A673 (cell line): ENCODE results near the gene KIF23. TPM values are rescaled to one million over a fixed set of nuclear protein-coding genes. Genes with fewer than 3 reads are reported as not detected.

Source experiments
- BruUV-seq: library from RNA; stranded (reverse); fragments of 400-500 nt; replicated peaks from 2 replicates; lab custom pipeline; 2021; lab: Mats Ljungman, UMichigan
- CTCF ChIA-PET: fragments of 300-600 bp; sonication (Branson Sonifier 250); formaldehyde crosslinking; loops from one replicate; lab custom pipeline; 2022; ENCODE audit warnings: antibody characterized with exemption; lab: Charles Lee
- POLR2A ChIA-PET: fragments of 300-600 bp; sonication (Branson Sonifier 250); formaldehyde crosslinking; loops from one replicate; lab custom pipeline; 2022; ENCODE audit warnings: antibody characterized with exemption; ENCODE audit not compliant: low non-redundant PET; lab: Charles Lee
- DNase-seq: peaks from one replicate; pipeline ENCODE4 v3.0.0-alpha.2; 2015; ENCODE audit warnings: low spot score
- H3K27ac ChIP-seq: fragments of 200-600 bp; sonication (generic); 2 replicates; pipeline ENCODE4 v1.5.1; 2016; ENCODE audit warnings: mixed run types, low read depth, mild to moderate bottlenecking, mixed read lengths, antibody characterized with exemption, low read length; ENCODE audit not compliant: poor library complexity, severe bottlenecking
- H3K27me3 ChIP-seq: fragments of 200-600 bp; sonication (generic); replicated peaks from 2 replicates; pipeline ENCODE4 v1.6.1; 2017; ENCODE audit warnings: mixed run types, low read depth, mild to moderate bottlenecking, mixed read lengths, antibody characterized with exemption, low read length; ENCODE audit not compliant: insufficient read depth, poor library complexity
- H3K36me3 ChIP-seq: fragments of 200-600 bp; sonication (generic); 2 replicates; pipeline ENCODE4 v1.6.1; 2016; ENCODE audit warnings: mixed run types, mild to moderate bottlenecking, mixed read lengths, antibody characterized with exemption, low read length; ENCODE audit not compliant: insufficient read depth, poor library complexity, severe bottlenecking
- H3K4me1 ChIP-seq: fragments of 200-600 bp; sonication (generic); 2 replicates; pipeline ENCODE4 v1.6.1; 2017; ENCODE audit warnings: mixed run types, mild to moderate bottlenecking, mixed read lengths, antibody characterized with exemption, low read length; ENCODE audit not compliant: insufficient read depth, poor library complexity, severe bottlenecking
- H3K4me3 ChIP-seq: fragments of 200-600 bp; sonication (generic); 2 replicates; pipeline ENCODE4 v1.5.1; 2016; ENCODE audit warnings: low read depth, mixed run types, mild to moderate bottlenecking, mixed read lengths, low read length; ENCODE audit not compliant: poor library complexity, severe bottlenecking
- H3K9me3 ChIP-seq: fragments of 200-600 bp; sonication (generic); 2 replicates; pipeline ENCODE4 v1.6.1; 2016; ENCODE audit warnings: mixed run types, low read depth, mild to moderate bottlenecking, mixed read lengths, antibody characterized with exemption, low read length; ENCODE audit not compliant: poor library complexity, severe bottlenecking
- EZH2 ChIP-seq: fragments of 200-600 bp; sonication (generic); IDR thresholded peaks from 2 replicates; pipeline ENCODE4 v1.6.1; 2017; ENCODE audit warnings: borderline replicate concordance, low read depth, mild to moderate bottlenecking, mixed read lengths, antibody characterized with exemption, low read length; ENCODE audit not compliant: poor library complexity, severe bottlenecking
- intact Hi-C: fragments of 100-400 bp; cut with micrococcal nuclease; formaldehyde crosslinking; loops from one replicate; pipeline ENCODE4 v1.10.0; 2022; ENCODE audit not compliant: unreplicated experiment
- total RNA-seq: library from RNA; stranded (reverse); gene quantifications from 2 replicates; pipeline ENCODE4 v1.2.3, GENCODE V29; 2021
- TF ChIP-seq, protein P1 (sequence below): fragments of 300-800, 200-600 bp; sonication (generic); conservative IDR thresholded peaks from 2 replicates; pipeline ENCODE4 v1.5.1; 2017; ENCODE audit warnings: low read depth, mild to moderate bottlenecking, antibody characterized with exemption, low read length, moderate library complexity, mixed read lengths

The KIF23 gene
- total RNA-seq, 1 experiment from 2014 or later, result 124 TPM

DNA sequence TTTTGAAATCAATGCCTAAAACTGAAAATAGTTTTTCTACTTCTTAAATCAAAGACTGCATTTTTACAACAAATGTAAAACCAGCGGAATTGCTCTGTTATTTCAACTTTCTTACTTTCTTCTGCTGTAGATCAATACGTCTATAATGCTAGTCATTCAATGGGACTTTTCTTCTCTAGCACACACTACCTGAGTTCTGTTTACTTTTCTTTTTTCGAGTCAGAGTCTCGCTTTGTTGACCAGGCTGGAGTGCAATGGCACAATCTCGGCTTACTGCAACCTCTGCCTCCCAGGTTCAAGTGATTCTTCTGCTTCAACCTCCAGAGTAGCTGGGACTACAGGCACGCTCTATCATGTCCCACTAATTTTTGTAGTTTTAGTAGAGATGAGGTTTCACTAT, 40.7 kb upstream of the KIF23 start:
- no peak overlapping the region for H3K27ac ChIP-seq
- ChIA-PET POLR2A (no interaction called here), CTCF (no interaction called here)
- intact Hi-C loops, result no loop called here
- H3K36me3 ChIP-seq, result no peaks in the 10 kb centered on the region
- H3K27me3 ChIP-seq, result no peaks in the 10 kb centered on the region
- no peak for TF ChIP-seq EZH2
- TF ChIP-seq, protein P1, sequence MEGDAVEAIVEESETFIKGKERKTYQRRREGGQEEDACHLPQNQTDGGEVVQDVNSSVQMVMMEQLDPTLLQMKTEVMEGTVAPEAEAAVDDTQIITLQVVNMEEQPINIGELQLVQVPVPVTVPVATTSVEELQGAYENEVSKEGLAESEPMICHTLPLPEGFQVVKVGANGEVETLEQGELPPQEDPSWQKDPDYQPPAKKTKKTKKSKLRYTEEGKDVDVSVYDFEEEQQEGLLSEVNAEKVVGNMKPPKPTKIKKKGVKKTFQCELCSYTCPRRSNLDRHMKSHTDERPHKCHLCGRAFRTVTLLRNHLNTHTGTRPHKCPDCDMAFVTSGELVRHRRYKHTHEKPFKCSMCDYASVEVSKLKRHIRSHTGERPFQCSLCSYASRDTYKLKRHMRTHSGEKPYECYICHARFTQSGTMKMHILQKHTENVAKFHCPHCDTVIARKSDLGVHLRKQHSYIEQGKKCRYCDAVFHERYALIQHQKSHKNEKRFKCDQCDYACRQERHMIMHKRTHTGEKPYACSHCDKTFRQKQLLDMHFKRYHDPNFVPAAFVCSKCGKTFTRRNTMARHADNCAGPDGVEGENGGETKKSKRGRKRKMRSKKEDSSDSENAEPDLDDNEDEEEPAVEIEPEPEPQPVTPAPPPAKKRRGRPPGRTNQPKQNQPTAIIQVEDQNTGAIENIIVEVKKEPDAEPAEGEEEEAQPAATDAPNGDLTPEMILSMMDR, result no peak
- H3K4me3 ChIP-seq, result no peak overlapping the region
- DNase-seq, result no peak
- H3K9me3 ChIP-seq, result no peaks in the 10 kb centered on the region
- no TSS peak for BruUV-seq
- no peaks in the 10 kb centered on the region for H3K4me1 ChIP-seq

DNA sequence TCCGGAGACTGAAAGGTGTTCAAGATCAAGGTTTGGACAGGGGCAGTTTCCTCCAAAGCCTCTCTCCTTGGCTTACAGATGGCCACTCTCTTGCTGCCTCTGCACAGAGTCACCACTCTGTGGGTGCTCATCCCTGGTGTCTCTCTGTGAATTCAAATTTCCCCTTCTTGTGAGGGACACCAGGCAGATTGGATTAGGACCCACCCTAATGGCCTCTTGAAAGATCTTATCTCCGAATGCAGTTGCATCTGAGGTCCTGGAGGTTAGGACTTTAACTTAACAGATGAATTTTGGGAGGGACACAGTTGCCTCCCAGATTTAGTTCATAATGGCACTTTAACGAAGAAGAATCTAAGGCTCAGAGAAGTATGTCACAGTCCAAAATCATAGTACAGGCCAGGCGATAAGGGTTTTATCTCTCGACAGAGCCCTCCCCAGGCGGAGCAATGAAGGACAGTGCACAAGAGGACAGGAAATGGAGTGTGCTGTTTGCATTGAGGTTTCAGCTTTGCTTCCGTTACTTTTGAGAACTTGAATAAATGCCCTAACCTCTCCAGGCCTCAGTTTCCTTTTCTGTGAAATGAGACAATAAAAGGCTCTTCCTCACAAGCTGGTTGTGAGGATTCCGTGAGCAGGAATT, 38.9 kb upstream of the KIF23 start:
- Histone ChIP-seq H3K9me3 (no peaks in the 10 kb centered on the region), H3K4me3 (no peak overlapping the region), H3K4me1 (no peaks in the 10 kb centered on the region), H3K27ac (no peak overlapping the region), H3K36me3 (no peaks in the 10 kb centered on the region), H3K27me3 (no peaks in the 10 kb centered on the region)
- TF ChIP-seq, protein P1, result no peak
- no peak for TF ChIP-seq EZH2
- ChIA-PET POLR2A (no interaction called here), CTCF (no interaction called here)
- BruUV-seq, result no TSS peak
- intact Hi-C loops, result no loop called here
- no peak for DNase-seq

DNA sequence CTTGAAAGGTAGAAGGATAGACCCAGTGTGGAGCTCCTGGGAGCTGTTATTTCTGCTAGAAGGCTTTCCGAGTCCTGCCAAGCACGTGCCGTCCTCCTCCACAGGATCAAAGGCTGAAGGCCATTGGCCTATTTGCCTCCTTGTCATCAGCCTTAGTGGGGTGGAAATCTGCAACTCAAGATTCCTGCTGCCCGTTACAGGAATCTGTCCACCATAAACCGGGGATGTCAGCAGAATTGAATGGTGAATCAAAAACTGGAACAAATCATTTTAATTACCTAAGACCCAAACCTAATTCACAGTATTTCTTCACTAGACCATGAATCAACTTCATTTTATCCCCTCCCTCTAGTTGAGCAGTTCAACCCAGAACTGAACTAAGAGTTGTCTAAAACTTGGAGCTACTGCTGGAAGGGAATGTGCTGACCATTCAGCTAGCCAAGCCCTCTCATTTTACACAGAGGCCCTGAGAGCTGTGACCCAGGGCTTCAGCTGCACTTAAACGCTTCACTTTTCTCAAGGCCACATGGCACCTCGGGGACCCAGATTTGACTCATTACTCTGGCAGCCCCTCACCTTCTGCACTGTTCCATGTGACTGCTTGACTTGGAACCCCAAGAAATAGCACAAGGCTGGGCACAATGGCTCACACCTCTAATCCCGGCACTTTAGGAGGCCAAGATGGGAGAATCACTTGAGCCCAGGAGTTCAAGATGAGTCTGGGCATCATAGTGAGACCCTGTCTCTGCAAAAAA, 36.8 kb upstream of the KIF23 start:
- intact Hi-C loops, result no loop called here
- no peak for DNase-seq
- BruUV-seq, result no TSS peak
- no peak for TF ChIP-seq EZH2
- TF ChIP-seq, protein P1, result no peak
- ChIA-PET CTCF (no interaction called here), POLR2A (no interaction called here)
- Histone ChIP-seq H3K9me3 (no peaks in the 10 kb centered on the region), H3K4me1 (no peaks in the 10 kb centered on the region), H3K27ac (no peak overlapping the region), H3K27me3 (no peaks in the 10 kb centered on the region), H3K4me3 (no peak overlapping the region), H3K36me3 (no peaks in the 10 kb centered on the region)
